NCI-H2171 (cell line): ENCODE data around the gene SPDYE2.
"Not testable (repeated sequence)": the region's sequence is repeated elsewhere in the genome, so short reads cannot be mapped to it uniquely, and the experiment has no call there.

Source experiments
- DNase-seq: peaks from one replicate; lab custom pipeline; 2025; lab: John Stamatoyannopoulos, UW

Gene SPDYE2

DNA sequence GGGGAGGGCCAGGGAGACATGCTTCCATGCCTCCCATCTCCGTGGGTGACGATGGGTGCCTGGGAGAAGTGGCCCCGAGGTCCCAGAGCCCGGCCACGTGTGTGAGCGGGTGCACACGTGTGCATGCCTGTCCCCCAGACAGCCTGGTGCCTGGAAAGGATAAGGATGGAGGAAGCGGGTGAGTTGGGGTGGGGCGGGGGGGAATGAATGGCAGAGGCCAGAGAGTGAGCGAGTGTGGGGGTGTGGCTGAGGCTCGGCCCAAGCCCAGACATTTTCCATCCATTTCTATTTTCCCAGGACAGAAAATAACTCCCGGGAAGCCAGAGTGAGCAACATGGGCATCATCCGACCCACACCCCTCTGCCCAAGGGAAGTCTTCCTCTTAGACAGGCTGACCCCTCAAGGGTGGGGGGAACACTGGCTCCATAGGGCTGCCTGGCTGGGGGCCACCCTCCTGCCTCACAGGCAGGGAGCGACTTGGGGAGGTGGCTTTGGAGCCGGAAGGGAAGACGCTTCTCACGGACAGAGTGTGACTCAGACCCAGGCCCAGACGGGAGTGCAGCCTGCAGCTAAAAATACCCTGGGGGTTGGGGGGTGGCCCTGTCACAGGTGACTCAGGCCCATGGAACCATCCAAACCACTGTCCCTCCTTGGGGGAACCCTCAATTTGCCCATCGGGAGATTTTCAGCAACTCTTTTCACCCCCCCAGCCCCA, 53.6 kb downstream of the SPDYE2 start:
- DNase-seq = not testable (repeated sequence)

DNA sequence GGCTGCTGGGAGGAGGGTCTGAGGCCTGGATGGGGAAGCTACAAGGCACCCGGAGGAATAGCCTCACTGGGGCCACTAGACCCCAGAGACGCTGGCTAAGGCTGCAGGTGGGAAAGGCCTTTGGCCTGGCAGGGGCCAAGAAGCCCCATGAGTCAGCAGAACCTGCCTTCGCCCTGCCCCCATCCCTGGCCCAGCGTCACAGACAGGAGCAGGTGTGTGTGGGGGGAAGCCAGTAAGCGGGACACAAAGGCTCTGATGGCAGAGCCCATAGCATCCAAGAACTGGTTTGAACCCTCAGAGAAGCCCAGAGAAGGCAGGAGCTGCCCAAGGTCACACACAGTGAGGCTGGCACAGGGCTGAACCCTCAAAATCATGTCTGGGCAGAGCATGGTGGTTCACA, 55.8 kb downstream of the SPDYE2 start:
- DNase-seq = not testable (repeated sequence)

DNA sequence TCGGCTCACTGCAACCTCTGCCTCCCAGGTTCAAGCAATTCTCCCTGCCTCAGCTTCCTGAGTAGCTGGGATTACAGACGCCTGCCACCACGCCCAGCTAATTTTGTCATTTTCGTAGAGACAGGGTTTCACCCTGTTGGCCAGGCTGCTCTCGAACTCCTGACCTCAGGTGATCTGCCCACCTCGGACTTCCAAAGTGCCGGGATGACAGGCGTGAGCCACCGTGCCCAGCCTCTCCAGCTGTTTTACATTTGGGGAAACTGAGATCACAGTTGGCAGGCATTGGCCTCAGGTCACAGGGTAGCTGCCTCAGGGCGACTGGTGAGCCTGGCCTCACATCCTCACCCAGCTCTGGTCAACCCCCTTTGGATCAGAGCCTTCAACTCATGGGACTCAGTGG, 58.7 kb downstream of the SPDYE2 start:
- DNase-seq = not testable (repeated sequence)

DNA sequence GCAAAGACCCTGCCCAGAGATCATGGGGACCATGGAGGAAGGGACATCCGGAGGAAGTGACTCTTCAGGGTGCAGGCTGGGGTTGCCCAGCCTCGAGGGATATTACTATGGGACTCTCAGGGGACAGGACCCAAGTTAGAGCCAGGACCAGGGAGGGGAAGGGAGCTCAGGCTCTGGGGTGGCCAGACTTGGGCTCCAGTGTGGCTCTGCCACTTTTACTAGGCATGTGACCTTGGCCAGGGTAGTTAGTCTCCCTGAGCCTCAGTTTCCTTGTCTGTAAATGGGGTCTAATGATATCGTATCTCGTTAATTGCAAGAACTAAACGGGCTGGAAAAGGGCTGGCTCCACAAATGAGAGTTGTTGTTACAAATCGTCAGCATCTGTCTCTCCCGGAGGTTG, 59.4 kb downstream of the SPDYE2 start:
- DNase-seq = not testable (repeated sequence)

DNA sequence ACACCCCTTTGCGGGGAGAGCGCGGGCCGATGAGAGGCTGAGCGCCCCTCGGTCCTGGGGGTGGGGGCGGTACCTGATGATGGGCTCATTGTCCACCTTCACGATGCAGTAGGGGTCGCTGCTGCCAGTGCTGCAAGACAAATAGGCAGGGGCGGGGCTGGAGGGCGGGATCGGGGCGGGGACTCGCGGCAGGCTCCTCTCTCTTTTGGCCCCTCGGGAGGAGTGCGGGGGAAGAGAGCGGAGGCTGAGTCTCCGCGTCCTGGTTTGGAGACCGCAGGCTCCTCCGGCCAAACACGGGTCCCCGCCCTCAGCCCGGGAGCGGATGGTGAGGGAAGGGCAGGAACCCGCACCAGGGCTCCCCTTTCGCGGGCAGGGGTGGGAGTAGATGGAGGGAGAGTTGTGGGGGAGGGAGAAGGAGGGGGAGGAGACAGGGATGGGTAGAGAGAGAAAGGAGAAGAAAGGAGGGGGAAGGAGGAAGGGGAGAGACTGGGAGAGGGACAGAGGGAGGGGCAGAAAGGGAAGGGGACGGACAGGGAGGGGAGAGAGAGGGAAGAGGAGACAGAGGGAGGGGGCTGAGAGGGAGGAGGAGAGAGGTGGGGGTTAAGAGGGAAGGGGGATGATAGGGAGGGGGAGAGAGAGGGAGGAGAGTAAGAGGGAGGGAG, 60.1 kb downstream of the SPDYE2 start:
- DNase-seq = not testable (repeated sequence)

DNA sequence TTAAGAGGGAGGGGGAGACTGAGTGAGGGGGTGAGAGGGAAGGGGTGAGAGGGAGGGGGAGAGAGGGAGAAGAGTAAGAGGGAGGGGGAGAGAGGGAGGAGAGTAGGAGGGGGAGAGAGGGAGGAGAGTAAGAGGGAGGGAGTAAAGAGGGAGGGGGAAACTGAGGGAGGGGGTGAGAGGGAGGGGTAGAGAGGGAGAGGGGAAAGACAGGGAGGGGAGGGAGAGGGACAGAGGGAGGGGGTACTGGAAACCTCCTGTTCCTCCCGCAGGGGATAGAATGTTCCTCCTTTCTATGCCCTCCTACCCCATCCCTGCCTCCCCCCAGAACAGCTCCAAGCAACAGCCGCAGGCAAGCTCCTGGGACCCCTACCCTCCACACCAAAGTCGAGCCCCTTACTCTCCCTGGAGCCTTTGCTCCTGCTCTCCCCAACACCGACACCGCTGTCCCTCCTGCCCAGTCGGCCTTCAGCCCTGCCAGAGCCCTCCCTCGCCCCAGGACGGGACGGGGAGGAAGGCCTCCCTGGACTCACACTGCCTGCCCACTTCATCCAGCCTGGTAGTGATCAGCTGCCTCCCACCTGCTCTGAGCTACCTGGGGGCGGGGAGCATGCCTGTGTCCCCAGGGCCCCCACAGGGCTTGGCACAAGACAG, 60.8 kb downstream of the SPDYE2 start:
- not testable (repeated sequence) for DNase-seq
